SK-N-SH treated with all-trans-retinoic acid at 6 μM for 48 hours (cell line): ENCODE measurements around the gene MRPL36.

Experiments
- ARNTL ChIP-seq: fragments of 450-650 bp; formaldehyde crosslinking; IDR thresholded peaks from 2 replicates; pipeline ENCODE4 v1.5.0; 2020; ENCODE audit warnings: low read depth, mild to moderate bottlenecking, moderate library complexity, borderline replicate concordance
- BACH2 ChIP-seq: fragments of 250-450 bp; sonication (Bioruptor Pico); IDR thresholded peaks from 2 replicates; pipeline ENCODE4 v1.9.0; 2021; ENCODE audit warnings: mild to moderate bottlenecking, borderline replicate concordance
- CREB5 ChIP-seq: fragments of 250-450 bp; sonication (Bioruptor Pico); IDR thresholded peaks from 2 replicates; pipeline ENCODE4 v1.5.1; 2020; ENCODE audit warnings: low read depth, mild to moderate bottlenecking, moderate library complexity
- CSDC2 ChIP-seq: fragments of 250-450 bp; sonication (Bioruptor Pico); IDR thresholded peaks from 2 replicates; pipeline ENCODE4 v1.5.0; 2020; ENCODE audit warnings: mild to moderate bottlenecking, moderate library complexity
- GLIS3 ChIP-seq: fragments of 250-450 bp; sonication (Bioruptor Pico); IDR thresholded peaks from 2 replicates; pipeline ENCODE4 v1.5.0; 2020; ENCODE audit warnings: mild to moderate bottlenecking, moderate library complexity
- POU6F1 ChIP-seq: fragments of 250-450 bp; sonication (Bioruptor Pico); IDR thresholded peaks from 2 replicates; pipeline ENCODE4 v1.8.0; 2021; ENCODE audit warnings: low read depth, mild to moderate bottlenecking, moderate library complexity, borderline replicate concordance
- RARB ChIP-seq: fragments of 250-450 bp; sonication (Bioruptor Pico); IDR thresholded peaks from 2 replicates; pipeline ENCODE4 v1.8.0; 2021; ENCODE audit warnings: mild to moderate bottlenecking, moderate library complexity
- SNAI2 ChIP-seq: fragments of 250-450 bp; sonication (Bioruptor Pico); IDR thresholded peaks from 2 replicates; pipeline ENCODE4 v1.5.0; 2020; ENCODE audit warnings: mild to moderate bottlenecking, moderate library complexity
- ZFP3 ChIP-seq: fragments of 250-450 bp; sonication (Bioruptor Pico); IDR thresholded peaks from 2 replicates; pipeline ENCODE4 v1.5.0; 2020; ENCODE audit warnings: mild to moderate bottlenecking, moderate library complexity
- ZFP30 ChIP-seq: fragments of 450-650 bp; formaldehyde crosslinking; IDR thresholded peaks from 2 replicates; pipeline ENCODE4 v1.5.0; 2022; ENCODE audit warnings: mild to moderate bottlenecking, moderate library complexity
- ZNF565 ChIP-seq: fragments of 450-650 bp; formaldehyde crosslinking; conservative IDR thresholded peaks from 2 replicates; pipeline ENCODE4 v1.5.0; 2020; ENCODE audit warnings: low read depth, mild to moderate bottlenecking, moderate library complexity
- ZNF70 ChIP-seq: fragments of 450-650 bp; formaldehyde crosslinking; IDR thresholded peaks from 2 replicates; pipeline ENCODE4 v1.5.0; 2020; ENCODE audit warnings: mild to moderate bottlenecking, moderate library complexity
- TF ChIP-seq, protein P1 (sequence below): fragments of 250-450 bp; sonication (Bioruptor Pico); IDR thresholded peaks from 2 replicates; pipeline ENCODE4 v1.8.0; 2020; ENCODE audit warnings: mild to moderate bottlenecking, moderate library complexity, borderline replicate concordance

DNA sequence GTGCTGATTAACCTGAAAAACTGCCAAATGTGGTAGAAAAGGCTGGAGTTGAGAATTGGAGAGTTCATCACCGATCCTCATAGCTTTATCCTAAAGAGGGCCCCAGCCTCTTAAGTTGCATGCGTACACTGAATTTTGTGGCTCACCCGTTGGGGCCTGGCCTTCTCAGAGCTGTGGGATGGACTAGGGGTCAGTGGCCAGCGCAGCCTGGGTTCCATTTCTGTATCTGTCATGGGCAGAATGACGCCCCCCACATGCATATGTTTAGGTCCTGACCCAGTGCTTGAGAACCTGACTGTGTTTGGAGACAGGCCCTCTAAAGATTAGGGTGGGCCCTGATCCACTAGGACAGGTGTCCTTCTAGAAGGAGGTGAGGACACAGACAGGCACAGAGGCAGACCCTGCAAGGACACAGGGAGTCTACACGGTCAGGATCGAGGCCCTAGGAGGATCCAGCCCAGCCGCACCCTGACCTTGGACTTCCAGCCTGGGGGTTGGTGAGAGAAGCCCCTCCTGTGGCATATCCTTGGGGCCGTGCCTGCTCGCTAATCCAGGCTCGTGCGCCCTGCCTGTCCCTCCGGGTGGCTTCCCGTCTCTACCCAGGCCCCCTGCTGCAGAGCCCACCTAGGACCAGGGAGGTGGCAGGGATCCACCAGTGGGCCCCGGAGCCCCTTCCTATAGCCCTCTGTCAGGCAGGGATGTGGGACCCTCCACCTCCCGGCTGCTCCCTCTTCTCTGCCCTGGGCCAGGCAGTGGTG is 33.8 kb upstream of the MRPL36 start:
- TF ChIP-seq ZFP30 (no peak), RARB (CRISPR knock-in tag) (no peak), SNAI2 (no peak), ARNTL (CRISPR knock-in tag) (no peak), ZFP3 (no peak), POU6F1 (CRISPR knock-in tag) (no peak), CSDC2 (no peak), CREB5 (CRISPR knock-in tag) (no peak), BACH2 (CRISPR knock-in tag) (no peak), ZNF565 (CRISPR knock-in tag) (no peak), GLIS3 (CRISPR knock-in tag) (no peak), ZNF70 (CRISPR knock-in tag) (no peak)
- TF ChIP-seq, protein P1, sequence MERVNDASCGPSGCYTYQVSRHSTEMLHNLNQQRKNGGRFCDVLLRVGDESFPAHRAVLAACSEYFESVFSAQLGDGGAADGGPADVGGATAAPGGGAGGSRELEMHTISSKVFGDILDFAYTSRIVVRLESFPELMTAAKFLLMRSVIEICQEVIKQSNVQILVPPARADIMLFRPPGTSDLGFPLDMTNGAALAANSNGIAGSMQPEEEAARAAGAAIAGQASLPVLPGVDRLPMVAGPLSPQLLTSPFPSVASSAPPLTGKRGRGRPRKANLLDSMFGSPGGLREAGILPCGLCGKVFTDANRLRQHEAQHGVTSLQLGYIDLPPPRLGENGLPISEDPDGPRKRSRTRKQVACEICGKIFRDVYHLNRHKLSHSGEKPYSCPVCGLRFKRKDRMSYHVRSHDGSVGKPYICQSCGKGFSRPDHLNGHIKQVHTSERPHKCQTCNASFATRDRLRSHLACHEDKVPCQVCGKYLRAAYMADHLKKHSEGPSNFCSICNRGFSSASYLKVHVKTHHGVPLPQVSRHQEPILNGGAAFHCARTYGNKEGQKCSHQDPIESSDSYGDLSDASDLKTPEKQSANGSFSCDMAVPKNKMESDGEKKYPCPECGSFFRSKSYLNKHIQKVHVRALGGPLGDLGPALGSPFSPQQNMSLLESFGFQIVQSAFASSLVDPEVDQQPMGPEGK (CRISPR knock-in tag) = no peak
